GM19438 (cell line): Measurements from ENCODE around the gene C10orf120.

Experiments used
- ATAC-seq: cut with Tn5 transposase; IDR thresholded peaks from one replicate; pipeline ENCODE4 v1.9.1; 2021; ENCODE audit warnings: low read depth; ENCODE audit not compliant: unreplicated experiment

C10orf120 gene

GRCh38 chr10:122699796-122700455 lies at the start of gene C10orf120:
Gene C10orf120 (minus strand): TSS chr10:122699846. CDS start chr10:122699790, 56 bp downstream.
- ATAC-seq, result no peak

- ATAC-seq, result no peak
Measured at GRCh38 chr10:122748496-122748895, 48.9 kb upstream of the C10orf120 start.

GRCh38 chr10:122746408-122746807 lies 46.8 kb upstream of the C10orf120 start:
- no peak for ATAC-seq

GRCh38 chr10:122744257-122744656 lies 44.6 kb upstream of the C10orf120 start:
- no peak for ATAC-seq

- no peak for ATAC-seq
Measured at GRCh38 chr10:122740640-122741039, 41.0 kb upstream of the C10orf120 start.

GRCh38 chr10:122738031-122738430 lies 38.4 kb upstream of the C10orf120 start:
- ATAC-seq, result no peak

- ATAC-seq, result no peak
Measured at GRCh38 chr10:122733931-122734665, 34.5 kb upstream of the C10orf120 start.

GRCh38 chr10:122733443-122733842 lies 33.8 kb upstream of the C10orf120 start:
- no peak for ATAC-seq

GRCh38 chr10:122730238-122730637 lies 30.6 kb upstream of the C10orf120 start:
- no peak for ATAC-seq

GRCh38 chr10:122729126-122729525 lies 29.5 kb upstream of the C10orf120 start:
- ATAC-seq, result no peak

GRCh38 chr10:122727426-122727825 lies 27.8 kb upstream of the C10orf120 start:
- no peak for ATAC-seq

GRCh38 chr10:122725768-122726167 lies 26.1 kb upstream of the C10orf120 start:
- ATAC-seq, result no peak

GRCh38 chr10:122725006-122725405 lies 25.4 kb upstream of the C10orf120 start:
- ATAC-seq, result no peak

GRCh38 chr10:122721111-122721510 lies 21.5 kb upstream of the C10orf120 start:
- no peak for ATAC-seq

GRCh38 chr10:122716025-122716424 lies 16.4 kb upstream of the C10orf120 start:
- ATAC-seq, result no peak

- ATAC-seq, result no peak
Measured at GRCh38 chr10:122715576-122715975, 15.9 kb upstream of the C10orf120 start.

GRCh38 chr10:122713091-122713885 lies 13.6 kb upstream of the C10orf120 start:
- no peak for ATAC-seq

GRCh38 chr10:122710576-122710975 lies 10.9 kb upstream of the C10orf120 start:
- ATAC-seq, result no peak

- ATAC-seq, result no peak
Measured at GRCh38 chr10:122709971-122710370, 10.3 kb upstream of the C10orf120 start.

GRCh38 chr10:122707535-122707934 lies 7.9 kb upstream of the C10orf120 start:
- no peak for ATAC-seq

GRCh38 chr10:122706947-122707346 lies 7.3 kb upstream of the C10orf120 start:
- ATAC-seq, result no peak
